Thyroid gland (tissue), 4 donors: ENCODE data around the gene SMIM11.

Source experiments
- POLR2A ChIP-seq, 2 donors: fragments of 450-650 bp; IDR thresholded peaks; one replicate each; pipeline ENCODE4 v1.6.1; 2017; ENCODE audit warnings: antibody characterized with exemption in 2 of 2, mild to moderate bottlenecking in 2 of 2, moderate library complexity in 1 of 2
- TF ChIP-seq, protein P1 (sequence below), 6 experiments: fragments of 200-600 bp in 3 of 6; fragments of 450-650 bp in 3 of 6; sonication (generic) in 3 of 6; IDR thresholded peaks; one replicate each; pipeline ENCODE4 v1.5.1; 2016 to 2019; ENCODE audit warnings: antibody characterized with exemption in 6 of 6, mild to moderate bottlenecking in 2 of 6, inconsistent platforms in 1 of 6, moderate library complexity in 1 of 6

DNA sequence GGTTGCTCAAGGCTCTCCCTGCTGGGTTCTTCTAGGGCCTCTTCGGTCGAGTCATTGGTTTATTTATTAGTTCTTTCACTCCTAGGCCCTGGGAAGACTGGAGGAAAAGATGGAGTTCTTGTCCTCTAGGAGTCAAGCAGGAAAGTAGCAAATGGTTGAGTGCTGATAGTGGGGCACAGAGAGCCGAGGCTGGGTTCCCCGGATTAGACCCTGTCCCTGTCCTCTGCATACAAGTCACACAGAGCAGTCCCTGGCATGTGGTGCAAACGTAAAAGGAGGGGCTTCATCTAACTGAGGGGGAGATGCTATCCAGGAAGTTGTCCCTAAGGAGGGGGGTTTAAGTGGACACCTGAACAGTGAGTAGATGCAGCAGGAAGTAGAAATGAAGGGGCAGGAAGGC lies 30.7 kb upstream of the SMIM11 start:
- TF ChIP-seq, protein P1, sequence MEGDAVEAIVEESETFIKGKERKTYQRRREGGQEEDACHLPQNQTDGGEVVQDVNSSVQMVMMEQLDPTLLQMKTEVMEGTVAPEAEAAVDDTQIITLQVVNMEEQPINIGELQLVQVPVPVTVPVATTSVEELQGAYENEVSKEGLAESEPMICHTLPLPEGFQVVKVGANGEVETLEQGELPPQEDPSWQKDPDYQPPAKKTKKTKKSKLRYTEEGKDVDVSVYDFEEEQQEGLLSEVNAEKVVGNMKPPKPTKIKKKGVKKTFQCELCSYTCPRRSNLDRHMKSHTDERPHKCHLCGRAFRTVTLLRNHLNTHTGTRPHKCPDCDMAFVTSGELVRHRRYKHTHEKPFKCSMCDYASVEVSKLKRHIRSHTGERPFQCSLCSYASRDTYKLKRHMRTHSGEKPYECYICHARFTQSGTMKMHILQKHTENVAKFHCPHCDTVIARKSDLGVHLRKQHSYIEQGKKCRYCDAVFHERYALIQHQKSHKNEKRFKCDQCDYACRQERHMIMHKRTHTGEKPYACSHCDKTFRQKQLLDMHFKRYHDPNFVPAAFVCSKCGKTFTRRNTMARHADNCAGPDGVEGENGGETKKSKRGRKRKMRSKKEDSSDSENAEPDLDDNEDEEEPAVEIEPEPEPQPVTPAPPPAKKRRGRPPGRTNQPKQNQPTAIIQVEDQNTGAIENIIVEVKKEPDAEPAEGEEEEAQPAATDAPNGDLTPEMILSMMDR (IDR thresholded peaks at IDR 0.05) = no peak
- TF ChIP-seq POLR2A (IDR thresholded peaks at IDR 0.05) = no peak
